ENCODE data around the gene DOCK3. TPM values are rescaled to one million over a fixed set of nuclear protein-coding genes. Genes with fewer than 3 reads are reported as not detected.

Gene DOCK3
- total and polyA plus RNA-seq, 10 donors = 0.08 to 2.1 (median 0.44) TPM

DNA sequence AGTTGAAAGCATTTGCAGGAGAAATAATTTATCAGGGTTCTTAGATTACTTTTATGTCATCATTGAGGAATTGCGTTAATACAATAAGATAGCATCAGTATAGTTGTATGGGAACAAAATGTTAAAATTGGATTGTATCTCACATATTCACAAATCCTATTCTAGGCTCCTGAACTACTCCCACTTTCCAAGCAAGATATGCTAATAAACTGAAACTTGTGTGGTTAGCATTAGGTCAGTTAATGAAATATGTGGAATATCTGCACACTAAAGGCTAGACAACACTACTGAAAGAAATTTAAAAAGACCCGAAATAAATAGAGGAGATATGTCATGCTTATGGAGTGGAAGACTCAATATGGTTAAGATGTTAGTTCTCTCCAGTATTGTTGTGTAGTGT lies 272.7 kb downstream of the DOCK3 start:
- no peak overlapping the region for H3K27ac ChIP-seq
- 93 to 97% (median 95%) methylated on average over 2 of the region's 2 CpGs for WGBS, 5 donors
- no peak for DNase-seq
- intact Hi-C loops (cut with DNase I; ENCODE audit: low total_unique reads) = no loop called here
- no peaks in the 10 kb centered on the region for H3K27me3 ChIP-seq (replicated peaks in 1 of 7)
- TF ChIP-seq POLR2AphosphoS5 (IDR thresholded peaks at IDR 0.05) = no peak
- TF ChIP-seq, protein P1, sequence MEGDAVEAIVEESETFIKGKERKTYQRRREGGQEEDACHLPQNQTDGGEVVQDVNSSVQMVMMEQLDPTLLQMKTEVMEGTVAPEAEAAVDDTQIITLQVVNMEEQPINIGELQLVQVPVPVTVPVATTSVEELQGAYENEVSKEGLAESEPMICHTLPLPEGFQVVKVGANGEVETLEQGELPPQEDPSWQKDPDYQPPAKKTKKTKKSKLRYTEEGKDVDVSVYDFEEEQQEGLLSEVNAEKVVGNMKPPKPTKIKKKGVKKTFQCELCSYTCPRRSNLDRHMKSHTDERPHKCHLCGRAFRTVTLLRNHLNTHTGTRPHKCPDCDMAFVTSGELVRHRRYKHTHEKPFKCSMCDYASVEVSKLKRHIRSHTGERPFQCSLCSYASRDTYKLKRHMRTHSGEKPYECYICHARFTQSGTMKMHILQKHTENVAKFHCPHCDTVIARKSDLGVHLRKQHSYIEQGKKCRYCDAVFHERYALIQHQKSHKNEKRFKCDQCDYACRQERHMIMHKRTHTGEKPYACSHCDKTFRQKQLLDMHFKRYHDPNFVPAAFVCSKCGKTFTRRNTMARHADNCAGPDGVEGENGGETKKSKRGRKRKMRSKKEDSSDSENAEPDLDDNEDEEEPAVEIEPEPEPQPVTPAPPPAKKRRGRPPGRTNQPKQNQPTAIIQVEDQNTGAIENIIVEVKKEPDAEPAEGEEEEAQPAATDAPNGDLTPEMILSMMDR (IDR thresholded peaks at IDR 0.05 in 8 of 11, conservative IDR thresholded peaks at IDR 0.05 in 3 of 11) = no peak
- TF ChIP-seq POLR2A (IDR thresholded peaks at IDR 0.05) = no peak
- H3K4me3 ChIP-seq = no peak overlapping the region
- peaks cover 0 to 12% (median 6%) of the 10 kb centered on the region in 6 donors for H3K4me1 ChIP-seq
- no peaks in the 10 kb centered on the region for H3K36me3 ChIP-seq
- H3K9me3 ChIP-seq = no peaks in the 10 kb centered on the region

DNA sequence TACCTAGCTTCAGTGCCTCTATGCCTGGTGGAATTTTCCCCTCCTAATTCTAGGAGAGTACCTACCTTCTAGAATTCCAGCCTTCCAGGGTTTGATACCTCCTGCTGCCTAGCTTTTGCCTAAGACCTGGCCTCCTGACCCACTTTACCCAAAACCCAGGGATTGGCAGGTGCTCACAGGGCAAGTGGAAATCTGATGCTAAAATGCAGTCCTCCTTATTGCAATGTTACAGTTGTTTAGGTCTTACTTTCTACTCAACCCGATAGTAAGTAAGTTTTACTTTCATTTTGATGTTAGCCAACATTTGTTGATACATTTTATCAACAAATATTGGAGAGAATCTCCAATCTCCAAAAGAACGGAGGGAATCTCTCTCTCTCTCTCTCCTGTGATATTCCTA lies 275.9 kb downstream of the DOCK3 start:
- Histone ChIP-seq H3K4me1 (peaks cover 0 to 12% (median 6%) of the 10 kb centered on the region in 6 donors), H3K9me3 (no peaks in the 10 kb centered on the region), H3K36me3 (no peaks in the 10 kb centered on the region), H3K27ac (no peak overlapping the region), H3K4me3 (peak overlapping the region in 2 of 8 donors; percentile 11 to 42), H3K27me3 (replicated peaks in 1 of 7) (no peaks in the 10 kb centered on the region)
- DNase-seq = no peak
- intact Hi-C loops (cut with DNase I; ENCODE audit: low total_unique reads) = no loop called here
- TF ChIP-seq, protein P1 (IDR thresholded peaks at IDR 0.05 in 8 of 11, conservative IDR thresholded peaks at IDR 0.05 in 3 of 11) = no peak
- TF ChIP-seq POLR2A (IDR thresholded peaks at IDR 0.05) (no peak), POLR2AphosphoS5 (IDR thresholded peaks at IDR 0.05) (no peak)
- 30 to 59% (median 38%) methylated on average over 2 of the region's 2 CpGs for WGBS, 5 donors

DNA sequence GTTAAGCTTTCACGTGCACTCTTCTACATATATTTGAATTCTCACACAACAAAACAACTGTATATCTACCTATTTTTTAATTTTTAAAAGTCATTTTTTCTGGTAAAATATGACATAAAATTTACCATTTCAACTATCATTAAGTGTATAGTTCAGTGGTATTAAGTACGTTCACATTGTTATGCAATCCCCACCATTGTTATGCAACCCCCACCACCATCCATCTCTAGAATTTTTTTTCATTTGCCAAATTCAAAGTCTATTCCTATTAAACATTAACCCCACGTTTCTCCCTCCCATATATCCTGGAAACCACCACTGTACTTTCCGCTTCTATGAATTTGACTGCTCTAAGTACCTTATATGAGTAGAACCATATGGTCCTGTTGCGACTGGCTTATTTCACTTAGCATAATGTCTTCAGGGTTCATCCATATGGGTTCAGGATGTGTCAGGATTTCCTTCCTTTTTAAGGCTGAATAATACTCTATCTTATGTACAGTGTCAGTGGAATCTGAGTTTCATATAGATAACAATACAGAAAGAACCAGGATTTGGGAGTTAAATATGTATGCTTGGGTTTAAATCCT lies 279.2 kb downstream of the DOCK3 start:
- H3K4me1 ChIP-seq = peaks cover 0 to 12% (median 6%) of the 10 kb centered on the region in 6 donors
- intact Hi-C loops (cut with DNase I; ENCODE audit: low total_unique reads) = no loop called here
- no peaks in the 10 kb centered on the region for H3K36me3 ChIP-seq
- no peak overlapping the region for H3K27ac ChIP-seq
- TF ChIP-seq POLR2AphosphoS5 (IDR thresholded peaks at IDR 0.05) (no peak), POLR2A (IDR thresholded peaks at IDR 0.05) (no peak)
- TF ChIP-seq, protein P1 (IDR thresholded peaks at IDR 0.05 in 8 of 11, conservative IDR thresholded peaks at IDR 0.05 in 3 of 11) = no peak
- H3K4me3 ChIP-seq = no peak overlapping the region
- H3K9me3 ChIP-seq = no peaks in the 10 kb centered on the region
- no peaks in the 10 kb centered on the region for H3K27me3 ChIP-seq (replicated peaks in 1 of 7)
- DNase-seq = no peak
- 63 to 73% (median 69%) methylated on average over 5 of the region's 5 CpGs for WGBS, 5 donors

DNA sequence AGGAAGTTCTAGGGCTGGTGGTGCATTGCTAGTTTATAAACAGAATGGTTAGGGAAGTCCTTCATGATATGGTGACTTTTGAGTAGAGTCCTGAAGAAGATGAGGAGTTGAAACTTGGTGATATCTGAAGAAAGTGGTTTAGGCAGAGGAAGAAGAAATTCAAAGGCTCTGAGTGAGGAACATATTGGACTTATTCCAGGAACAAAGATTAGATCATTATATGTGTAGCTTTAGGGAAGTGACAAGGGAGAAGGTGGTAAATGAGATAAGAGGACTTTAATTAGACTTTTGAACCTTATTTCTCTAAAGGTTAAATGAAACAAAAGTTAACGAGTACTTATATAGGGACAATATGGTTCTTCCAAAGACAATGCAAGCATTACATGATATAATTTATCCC lies 286.7 kb downstream of the DOCK3 start:
- DNase-seq = no peak
- intact Hi-C loops (cut with DNase I; ENCODE audit: low total_unique reads) = no loop called here
- no peak overlapping the region for H3K27ac ChIP-seq
- peaks cover 0 to 11% (median 0%) of the 10 kb centered on the region in 7 donors for H3K27me3 ChIP-seq (replicated peaks in 1 of 7)
- H3K36me3 ChIP-seq = no peaks in the 10 kb centered on the region
- 14 to 27% (median 19%) methylated on average over 1 of the region's 1 CpG for WGBS, 5 donors
- no peak overlapping the region for H3K4me3 ChIP-seq
- H3K4me1 ChIP-seq = no peaks in the 10 kb centered on the region
- TF ChIP-seq, protein P1 (IDR thresholded peaks at IDR 0.05 in 8 of 11, conservative IDR thresholded peaks at IDR 0.05 in 3 of 11) = no peak
- TF ChIP-seq POLR2AphosphoS5 (IDR thresholded peaks at IDR 0.05) (no peak), POLR2A (IDR thresholded peaks at IDR 0.05) (no peak)
- no peaks in the 10 kb centered on the region for H3K9me3 ChIP-seq

Data from spleen (tissue), 11 donors.